ENCODE results near the gene PLA1A.
"Not testable (repeated sequence)": the region's sequence is repeated elsewhere in the genome, so short reads cannot be mapped to it uniquely, and the experiment has no call there.

The PLA1A gene

DNA sequence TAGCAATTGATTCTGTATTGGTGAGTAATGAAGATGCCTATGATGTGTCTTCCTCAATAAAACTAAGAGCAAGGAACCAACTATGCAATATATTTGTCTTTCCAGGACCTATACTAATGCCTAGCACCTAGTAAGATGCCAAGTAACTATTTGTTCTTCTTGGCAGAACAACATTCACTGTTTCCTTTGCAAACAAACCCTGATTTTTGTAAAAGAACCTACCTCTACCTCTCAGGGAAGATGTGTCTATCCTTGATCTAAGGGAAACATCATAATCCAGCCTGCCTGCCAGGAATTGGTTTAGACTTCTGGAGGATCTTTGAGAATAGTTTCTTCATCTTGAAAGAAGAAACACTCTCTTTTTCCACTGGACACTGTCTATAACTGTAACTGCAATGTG, 22.2 kb upstream of the PLA1A start:
- in situ Hi-C loops (cut with MboI; ENCODE audit: low sequenced_read_pairs) = no loop called here

DNA sequence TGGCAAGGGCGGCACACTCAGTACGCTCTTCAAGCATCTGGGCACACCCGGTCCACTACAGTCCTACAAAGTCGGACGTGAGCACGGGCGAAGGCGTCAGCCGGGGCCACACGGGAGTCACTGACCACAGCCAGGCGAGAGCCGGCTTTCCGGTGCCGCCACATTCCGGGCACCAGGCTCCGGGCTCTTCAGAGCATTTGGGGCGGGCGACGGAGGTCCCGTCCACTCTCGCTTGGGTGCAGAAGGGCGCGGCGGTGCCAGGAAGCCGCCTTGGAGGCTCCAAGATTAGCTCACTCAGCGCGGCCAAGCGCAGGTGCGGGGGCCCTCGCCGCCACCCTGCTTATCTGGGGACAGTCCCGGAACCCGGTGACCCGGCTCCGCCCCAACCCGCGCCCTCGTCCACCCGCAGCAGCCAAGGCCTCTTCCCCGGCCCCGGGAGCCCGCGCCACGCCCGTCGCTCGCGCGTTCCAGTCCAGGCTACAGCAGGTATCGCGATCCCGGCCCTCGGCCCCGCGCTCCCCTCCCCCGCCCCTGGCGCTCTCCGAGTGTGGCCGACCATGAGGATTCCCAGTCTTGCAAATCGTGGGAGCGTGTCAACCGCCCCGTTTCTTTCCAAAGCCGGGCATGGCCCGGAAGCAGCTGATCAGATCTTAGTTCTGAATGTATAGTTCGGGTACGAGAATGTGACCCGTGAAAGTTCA, 18.2 kb upstream of the PLA1A start, which contains the start of gene ADPRH:
TSS of gene ADPRH (plus strand) at position 127 of the 701 bp plus-strand sequence. CDS start 2,678 bp downstream, outside the sequence.
- in situ Hi-C loops (cut with MboI; ENCODE audit: low sequenced_read_pairs) = no loop called here

DNA sequence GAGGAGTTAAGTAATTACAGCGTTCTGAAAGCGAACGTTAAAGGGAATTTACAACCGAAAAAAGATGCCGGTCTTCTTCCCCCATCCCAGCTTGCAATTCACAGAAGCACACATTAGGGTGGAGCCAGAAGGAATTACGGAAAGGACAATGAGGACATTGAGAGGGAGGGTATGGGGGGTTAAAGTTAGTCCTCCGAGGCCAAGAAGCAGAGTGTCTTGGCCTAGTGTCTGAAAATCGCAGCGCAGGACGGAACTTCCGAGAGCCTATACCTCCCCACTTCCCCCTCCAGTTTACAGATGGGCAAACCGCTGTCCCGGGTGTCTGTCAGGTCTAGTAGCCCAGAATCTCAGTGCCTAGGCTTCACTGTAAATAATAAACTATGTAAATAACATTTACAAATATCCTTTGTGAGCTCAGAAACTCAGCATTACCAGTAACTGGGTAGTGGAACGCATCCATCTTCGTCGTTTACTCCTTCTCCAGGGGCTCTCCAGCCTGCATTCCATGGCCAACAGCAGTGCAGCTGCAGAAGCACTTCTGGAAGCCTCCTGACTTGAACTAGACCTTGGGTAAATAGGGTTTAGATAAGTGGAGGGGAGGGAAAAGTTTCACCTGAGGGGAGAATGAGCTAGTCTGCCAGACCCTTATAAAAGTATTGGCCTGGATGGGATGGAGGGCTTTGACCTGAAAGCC, 17.5 kb upstream of the PLA1A start:
- in situ Hi-C loops (cut with MboI; ENCODE audit: low sequenced_read_pairs) = no loop called here

DNA sequence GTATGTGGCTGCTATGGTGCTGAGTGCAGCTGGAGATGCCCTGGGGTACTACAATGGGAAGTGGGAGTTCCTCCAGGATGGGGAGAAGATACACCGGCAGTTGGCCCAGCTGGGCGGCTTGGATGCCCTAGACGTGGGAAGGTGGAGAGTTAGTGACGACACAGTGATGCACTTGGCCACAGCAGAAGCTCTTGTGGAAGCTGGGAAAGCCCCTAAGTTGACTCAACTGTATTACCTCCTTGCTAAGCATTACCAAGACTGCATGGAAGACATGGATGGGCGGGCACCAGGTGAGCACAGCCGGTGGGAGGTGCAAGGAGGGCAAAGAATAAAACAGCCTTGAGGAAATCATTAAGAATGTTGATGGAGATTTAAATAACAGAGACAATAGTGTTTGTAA, 15.5 kb upstream of the PLA1A start:
- in situ Hi-C loops (cut with MboI; ENCODE audit: low sequenced_read_pairs) = no loop called here

DNA sequence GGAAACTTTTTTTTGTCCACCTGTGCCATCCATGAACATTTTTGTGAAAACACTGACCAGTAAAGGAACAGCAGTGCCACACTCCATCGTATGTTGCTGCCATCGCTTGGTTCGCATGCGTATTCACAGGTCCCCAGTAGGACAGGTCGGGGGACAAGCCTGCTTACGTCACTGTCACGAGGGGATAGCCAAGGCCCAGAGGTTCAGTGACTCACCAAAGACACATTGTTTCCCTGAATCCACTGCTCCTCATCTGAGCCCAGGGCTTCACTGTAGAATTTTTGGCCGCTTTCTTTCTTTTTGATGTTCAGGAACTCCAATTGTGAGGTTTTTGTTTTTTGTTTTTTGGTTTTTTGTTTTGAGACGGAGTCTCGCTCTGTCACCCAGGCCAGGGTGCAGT, 12.5 kb upstream of the PLA1A start:
- in situ Hi-C loops (cut with MboI; ENCODE audit: low sequenced_read_pairs) = no loop called here

DNA sequence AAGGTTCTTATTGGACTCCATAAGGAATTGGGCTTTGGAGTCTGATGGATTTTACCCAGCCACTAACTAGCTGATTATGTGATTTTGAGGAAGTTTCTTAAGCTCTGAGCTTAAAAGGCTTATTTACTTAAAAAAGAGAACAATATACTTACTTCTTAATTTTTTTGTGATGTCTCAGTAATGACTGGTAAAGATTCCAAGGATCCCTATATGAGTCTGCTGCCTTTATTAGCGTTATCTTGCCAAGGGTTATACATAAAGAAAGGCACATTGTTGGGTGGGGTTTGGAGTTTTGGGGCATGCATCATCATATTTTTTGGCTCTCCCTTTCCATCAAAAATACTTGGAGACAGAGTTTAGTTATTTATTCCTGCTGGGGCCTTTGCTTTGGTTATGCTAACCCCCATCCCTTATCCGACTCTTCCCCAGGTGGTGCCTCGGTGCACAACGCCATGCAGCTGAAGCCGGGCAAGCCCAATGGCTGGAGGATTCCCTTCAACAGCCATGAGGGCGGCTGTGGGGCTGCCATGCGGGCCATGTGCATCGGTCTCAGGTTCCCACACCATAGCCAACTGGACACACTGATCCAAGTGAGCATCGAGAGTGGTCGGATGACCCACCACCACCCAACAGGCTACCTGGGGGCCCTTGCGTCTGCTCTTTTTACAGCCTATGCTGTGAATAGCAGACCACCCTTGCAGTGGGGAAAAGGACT, 11.7 kb upstream of the PLA1A start:
- in situ Hi-C loops (cut with MboI; ENCODE audit: low sequenced_read_pairs) = no loop called here

DNA sequence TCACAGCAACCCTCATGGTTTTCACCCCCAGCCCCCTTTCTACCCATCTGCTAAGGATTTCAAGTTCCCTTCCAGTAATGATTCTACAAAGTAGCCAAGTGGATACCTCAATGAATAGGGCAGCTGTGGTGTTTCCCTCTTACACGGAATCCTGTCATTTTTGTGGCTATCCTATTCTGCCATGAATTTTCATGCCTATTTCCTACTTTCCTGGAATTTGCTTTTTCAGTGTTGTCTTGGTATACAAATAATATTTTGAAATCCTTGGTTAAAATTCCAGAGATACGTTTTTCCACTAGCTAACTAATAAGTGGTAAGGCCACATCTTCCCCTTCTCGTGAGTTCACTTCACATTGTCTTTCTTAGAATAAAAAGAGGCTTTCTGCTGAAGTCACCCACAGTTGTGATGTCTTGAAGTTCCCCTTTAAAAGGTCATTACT, 10.9 kb upstream of the PLA1A start:
- in situ Hi-C loops (cut with MboI; ENCODE audit: low sequenced_read_pairs) = no loop called here

DNA sequence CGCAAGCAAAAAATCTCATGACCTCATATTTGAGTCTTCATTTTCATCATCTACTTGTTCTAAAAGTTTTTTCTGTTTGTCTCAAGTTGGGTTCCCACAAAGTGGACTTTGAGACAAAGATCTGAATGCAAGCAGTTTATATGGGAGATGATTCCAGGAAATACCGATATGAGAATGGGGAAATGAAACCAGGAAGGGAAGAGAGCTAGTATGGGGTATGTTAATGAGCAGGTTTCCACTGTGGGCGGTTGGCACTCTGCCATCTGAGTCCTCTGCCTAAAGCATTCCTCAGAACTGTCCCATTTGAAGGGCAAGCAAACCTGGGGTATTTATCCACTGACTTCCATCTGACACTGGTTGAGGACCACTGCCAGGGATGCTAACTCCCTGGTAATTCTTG, 9.6 kb upstream of the PLA1A start:
- in situ Hi-C loops (cut with MboI; ENCODE audit: low sequenced_read_pairs) = no loop called here

DNA sequence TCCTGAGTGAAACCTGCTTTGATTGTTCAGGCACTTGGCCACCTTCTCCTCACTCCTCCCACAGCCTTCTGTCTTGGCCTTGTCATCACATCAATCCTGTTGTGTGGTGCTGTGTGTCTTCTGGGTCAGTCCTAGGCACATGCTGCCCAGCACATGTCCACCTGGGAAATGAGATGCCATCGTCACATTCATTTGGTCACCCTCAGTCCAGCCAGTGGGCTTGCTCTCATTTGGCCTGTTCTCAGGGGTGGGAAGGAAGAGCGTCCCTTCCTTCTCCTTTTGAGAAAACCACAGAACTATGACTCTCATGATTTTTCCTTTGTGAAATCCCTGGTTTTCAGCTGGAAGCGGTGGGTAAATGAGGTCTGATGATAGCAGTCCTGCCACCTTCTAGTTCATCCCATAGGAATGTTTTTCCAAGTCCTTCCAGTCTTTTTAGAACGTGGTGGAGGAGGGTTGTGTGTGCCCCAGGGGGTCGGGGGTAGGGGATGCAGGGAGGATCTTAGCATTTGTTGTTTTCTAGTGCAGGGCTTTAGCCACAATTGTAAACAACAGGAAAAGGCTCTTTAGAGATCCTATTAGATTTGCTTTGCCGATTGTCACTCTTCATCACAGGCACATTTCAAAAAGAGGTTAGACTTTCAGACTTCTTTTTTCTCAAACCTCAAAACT, 8.4 kb upstream of the PLA1A start:
- in situ Hi-C loops (cut with MboI; ENCODE audit: low sequenced_read_pairs) = no loop called here

DNA sequence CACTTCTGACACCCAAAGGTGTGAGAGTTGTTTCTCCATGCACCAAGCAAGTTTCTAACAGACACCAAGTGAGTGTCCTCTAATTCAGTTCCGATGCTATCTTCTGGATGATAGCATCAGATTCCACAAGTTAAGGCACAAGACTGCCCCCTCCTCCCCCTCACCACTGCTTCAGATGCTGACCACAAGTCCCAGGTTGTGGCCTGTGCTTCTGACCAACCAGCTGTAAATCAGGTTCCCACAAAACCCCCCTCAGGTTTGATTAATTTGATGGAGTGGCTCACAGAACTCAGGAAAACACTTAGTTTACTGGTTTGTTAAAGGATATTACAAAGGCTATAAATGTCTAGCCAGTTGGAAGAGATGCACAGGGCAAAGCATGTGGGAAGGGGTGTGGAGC, 7.0 kb upstream of the PLA1A start:
- in situ Hi-C loops (cut with MboI; ENCODE audit: low sequenced_read_pairs) = no loop called here

DNA sequence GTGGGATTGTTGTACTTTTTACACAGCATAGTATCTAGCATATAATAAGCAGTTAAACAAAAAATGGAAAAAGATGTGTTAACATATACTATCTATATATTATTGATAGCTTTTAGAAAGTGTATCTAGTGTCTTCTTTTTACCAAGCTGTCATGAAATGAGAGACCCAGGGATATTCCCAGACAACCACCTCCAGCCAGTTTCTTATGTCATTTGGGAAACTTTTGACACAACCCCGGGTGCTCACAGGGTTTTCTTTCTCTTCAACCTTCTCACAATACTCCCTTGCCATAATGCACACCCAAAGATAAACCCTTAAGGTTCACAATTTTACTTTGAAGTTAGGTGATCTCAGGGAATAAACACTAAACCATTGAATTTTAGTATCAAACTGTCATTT, 4.8 kb upstream of the PLA1A start:
- in situ Hi-C loops (cut with MboI; ENCODE audit: low sequenced_read_pairs) = no loop called here

DNA sequence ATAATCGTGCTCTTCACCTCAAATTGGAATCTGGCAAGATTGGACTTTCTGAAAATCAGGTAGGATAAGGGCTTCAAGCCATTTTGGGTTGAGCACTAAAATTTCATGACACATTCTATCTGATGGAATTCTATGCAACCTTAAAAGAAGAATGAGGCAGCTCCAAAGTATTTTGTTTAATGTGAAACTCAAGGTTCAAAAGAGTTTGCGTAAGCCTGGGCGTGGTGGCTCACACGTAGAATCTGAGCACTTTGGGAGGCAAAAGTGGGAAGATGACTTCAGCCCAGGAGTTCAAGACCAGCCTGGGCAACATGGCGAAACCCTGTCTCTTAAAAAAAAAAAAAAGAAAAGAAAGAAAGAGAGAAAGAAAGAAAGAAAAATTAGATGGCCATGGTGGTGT, 3.6 kb upstream of the PLA1A start:
- in situ Hi-C loops (cut with MboI; ENCODE audit: low sequenced_read_pairs) = no loop called here

DNA sequence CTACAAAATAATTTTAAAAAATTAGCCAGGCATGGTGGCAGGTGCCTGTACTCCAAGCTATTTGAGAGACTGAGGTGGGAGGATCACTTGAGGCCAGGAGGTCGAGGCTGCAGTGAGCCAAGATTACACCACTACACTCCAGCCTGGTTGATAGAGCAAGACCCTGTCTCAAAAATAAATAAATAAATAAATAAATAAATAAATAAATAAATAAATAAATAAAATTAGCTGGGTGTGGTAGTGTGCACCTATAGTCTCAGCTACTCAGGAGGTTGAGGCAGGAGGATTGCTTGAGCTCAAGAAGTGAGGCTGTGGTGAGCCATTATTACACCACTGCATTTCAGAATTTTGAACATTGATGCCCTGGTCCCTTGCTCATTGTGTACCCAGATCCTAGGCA, 2.8 kb upstream of the PLA1A start:
- in situ Hi-C loops (cut with MboI; ENCODE audit: low sequenced_read_pairs) = not testable (repeated sequence)

DNA sequence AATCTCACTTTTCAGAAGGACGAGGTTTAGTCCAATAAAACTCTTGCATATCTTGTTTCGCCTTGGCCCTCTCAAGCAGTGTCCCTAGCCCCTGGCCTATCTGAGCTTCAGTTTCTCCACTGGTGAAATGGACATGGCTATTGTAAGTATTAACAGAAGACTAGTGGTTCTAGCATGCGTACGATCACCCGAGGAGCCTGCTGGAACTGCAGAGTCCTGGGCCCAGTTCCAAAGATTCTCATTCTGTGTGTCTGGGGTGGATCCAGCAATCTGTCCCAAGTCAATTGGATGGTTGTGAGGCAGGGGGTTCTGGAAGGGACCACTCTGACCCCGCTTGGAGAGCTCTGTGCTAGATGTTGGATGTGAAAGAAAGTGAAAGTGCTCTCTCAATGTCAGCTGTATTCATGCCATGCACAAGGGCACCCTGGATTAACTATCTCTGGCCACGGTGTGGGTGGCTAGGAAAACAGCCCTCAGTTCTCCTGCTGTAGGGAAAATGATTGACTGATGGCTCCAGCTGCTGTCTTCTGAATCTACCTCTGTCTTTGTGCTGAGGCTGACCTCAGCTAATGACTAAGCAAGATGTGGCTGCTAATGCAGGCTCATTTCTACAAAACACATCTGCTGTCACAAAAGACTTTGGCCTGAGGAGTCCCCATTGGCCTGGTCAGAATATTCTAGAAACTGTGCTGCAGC, 1.9 kb upstream of the PLA1A start:
- in situ Hi-C loops (cut with MboI; ENCODE audit: low sequenced_read_pairs) = no loop called here

DNA sequence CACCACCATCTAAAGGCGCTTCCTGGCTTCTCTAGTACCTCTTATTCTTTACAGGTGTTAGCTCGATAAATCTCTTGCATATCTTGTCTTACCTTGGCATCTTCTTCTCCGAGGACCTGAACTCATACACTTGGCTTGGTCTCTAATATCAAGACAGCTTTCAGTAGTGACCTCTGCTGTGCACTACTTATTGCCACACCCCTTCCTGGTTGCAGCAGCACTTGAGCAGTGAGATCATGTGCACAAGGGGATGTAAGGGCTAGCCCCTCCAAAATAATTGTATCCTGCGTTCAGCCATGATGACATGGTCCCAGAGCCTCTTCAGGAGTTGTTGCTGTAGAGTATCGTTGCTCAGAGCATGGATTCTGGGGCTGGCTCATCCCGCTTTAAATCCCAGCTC, 1.3 kb upstream of the PLA1A start:
- in situ Hi-C loops (cut with MboI; ENCODE audit: low sequenced_read_pairs) = no loop called here

DNA sequence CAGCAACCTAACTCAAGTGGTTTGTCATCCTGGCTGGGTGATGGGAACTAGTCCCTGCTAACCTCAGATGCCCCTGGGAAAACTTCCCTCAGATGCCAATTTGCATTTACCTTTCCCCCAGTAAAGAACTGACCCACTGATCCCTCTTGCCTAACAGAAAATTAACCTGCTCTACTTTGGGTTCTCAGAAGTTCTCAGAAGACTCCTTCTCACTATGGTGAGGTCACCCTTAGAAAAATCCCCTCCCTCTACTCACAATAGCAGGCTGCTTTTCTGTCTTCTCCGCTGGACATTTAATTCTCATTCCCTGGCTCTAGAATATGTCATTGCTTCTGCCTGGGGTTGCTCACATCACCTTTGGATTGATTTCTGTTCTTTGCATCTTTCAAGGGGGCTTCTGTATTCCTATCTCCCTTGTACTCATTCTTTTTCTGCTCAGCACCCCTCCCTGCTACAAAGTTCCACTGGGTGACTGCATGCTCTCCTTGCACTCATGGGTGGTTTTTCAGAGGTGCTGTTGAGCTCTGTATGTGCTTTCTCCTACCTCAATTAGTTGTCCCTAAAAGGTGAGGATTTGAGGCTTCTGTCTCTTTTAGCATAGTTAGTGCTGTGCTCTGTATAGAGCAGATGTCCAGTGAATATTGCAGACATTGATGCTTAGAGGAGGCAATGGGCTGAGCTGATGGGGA, 869 bp downstream of the PLA1A start:
- in situ Hi-C loops (cut with MboI; ENCODE audit: low sequenced_read_pairs) = no loop called here

DNA sequence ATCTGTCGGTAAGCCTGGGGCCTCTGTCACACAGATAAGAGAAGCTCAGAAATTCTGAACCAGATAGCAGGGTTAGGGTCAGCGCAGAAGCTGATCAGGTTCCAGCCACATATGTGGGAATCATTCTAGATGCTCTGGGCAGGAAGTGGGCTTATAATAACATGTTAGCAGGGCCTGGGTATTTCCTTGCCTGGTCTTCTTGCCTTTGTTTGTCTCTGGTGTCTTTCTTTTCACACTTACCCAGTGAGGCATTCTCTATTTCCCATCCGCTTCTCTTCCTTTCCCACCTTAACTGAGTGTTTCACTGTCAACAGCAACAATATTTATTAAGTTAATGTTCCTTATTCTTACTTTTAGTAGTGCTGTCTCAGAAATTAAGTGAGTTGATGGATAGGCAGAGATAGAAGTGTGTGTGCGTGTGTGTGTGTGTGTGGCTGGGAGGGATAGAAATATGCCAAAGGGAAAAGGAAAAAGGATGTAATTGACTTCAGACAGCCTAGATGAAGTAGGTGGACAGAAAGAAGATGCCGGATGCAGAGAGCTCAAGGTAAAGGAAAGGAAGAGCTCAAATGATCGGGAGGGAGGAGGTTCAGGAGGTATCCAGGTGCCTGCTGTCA, 2.0 kb downstream of the PLA1A start:
- in situ Hi-C loops (cut with MboI; ENCODE audit: low sequenced_read_pairs) = no loop called here

DNA sequence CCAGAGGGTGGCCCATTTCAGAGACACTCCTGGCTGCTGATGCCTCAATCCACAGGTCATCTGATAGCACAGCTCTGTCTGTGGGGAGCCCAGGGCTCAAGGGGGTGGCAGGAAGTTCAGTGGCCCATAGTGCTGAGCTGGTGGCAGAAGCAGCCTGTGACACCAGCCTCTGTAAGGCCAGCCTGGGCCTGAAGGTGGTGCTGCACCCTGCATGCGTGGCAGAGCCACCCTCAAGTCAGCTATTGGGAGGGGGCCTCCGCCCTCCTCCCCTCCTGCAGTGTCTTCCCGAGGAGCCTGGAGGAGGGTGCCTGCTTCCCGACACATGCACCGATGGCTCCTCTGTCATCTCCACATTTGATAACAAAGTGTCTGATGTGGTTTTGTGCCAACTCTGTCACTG, 3.0 kb downstream of the PLA1A start:
- in situ Hi-C loops (cut with MboI; ENCODE audit: low sequenced_read_pairs) = no loop called here

DNA sequence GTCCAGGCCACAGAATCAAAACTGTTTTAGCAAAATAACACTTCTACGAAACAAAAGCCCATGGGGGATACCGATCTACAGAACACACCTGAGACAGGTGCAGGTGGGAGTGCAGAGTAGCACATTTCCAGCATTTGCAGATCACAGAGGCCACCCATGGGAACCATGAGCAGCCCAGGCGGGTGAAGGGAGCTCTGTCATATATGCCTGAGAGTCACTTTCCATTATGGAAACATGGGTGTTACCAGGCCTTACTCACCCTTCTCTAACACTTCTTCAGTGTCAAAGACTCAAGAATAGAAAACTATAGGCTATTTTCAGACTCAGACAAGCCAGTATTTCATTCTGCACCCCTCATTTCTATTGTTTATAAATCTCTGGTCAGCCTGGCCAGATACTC, 3.5 kb downstream of the PLA1A start:
- in situ Hi-C loops (cut with MboI; ENCODE audit: low sequenced_read_pairs) = no loop called here

DNA sequence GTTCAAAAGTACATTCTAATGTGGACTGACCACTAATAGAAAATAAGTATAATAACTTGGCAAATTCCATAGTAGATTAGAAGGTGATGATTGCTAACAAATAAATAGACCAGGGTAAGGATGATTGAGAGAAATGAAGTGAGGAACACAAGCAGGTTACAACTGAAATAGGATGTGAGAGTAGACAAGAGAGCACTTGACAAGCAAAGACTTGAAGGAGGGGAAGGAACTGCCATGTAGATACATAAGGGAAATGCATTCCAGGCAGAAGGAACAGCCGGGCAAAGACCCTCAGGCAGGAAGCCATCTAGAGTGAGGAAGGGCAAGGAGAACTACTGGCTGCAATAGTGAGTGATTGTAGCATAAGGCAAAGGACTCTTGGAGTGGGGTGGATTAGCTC, 5.0 kb downstream of the PLA1A start:
- in situ Hi-C loops (cut with MboI; ENCODE audit: low sequenced_read_pairs) = no loop called here

Data from hTERT RPE-1 (cell line).